GM19238 (cell line): ENCODE measurements around the gene CES4A.
"Not testable (repeated sequence)": the region's sequence is repeated elsewhere in the genome, so short reads cannot be mapped to it uniquely, and the experiment has no call there.

Experiments
- DNase-seq: peaks from one replicate; pipeline ENCODE4 v3.0.0; 2011; ENCODE audit warnings: low spot score; ENCODE audit not compliant: insufficient read length

CES4A gene

DNA sequence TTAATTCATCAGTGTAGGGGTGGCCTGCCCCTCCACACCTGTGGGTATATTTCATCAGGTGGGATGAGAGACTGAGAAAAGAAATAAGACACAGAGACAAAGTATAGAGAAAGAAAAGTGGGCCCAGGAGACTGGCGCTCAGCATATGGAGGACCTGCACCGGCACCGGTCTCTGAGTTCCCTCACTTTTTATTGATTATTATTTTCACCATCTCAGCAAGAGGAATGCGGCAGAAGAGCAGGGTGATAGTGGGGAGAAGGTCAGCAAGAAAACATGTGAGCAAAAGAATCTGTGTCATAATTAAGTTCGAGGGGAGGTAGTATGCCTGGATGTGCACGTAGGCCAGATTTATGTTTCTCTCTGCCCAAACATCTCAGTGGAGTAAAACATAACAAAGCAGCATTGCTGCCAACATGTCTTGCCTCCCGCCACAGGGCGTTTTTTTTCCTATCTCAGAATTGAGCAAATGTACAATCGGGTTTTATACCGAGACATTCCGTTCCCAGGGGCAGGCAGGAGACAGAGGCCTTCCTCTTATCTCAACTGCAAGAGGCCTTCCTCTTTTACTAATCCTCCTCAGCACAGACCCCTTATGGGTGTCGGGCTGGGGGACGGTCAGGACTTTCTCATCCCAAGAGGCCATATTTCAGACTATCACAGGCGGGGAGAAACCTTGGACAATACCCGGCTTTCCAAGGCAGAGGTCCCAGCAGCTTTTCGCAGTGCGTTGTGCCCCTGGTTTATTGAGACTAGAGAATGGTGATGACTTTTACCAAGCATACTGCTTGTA, 32.8 kb upstream of the CES4A start:
- not testable (repeated sequence) for DNase-seq

DNA sequence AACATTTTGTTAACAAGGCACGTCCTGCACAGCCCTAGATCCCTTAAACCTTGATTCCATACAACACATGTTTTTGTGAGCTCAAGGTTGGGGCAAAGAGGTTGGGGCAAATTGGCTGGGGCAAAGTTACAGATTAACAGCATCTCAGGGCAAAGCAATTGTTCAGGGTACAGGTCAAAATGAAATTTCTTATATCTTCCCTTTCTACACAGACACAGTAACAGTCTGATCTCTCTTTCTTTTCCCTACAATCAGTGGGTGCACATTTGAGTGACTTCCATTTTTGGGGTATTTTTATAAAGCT, 32.3 kb upstream of the CES4A start:
- DNase-seq, result not testable (repeated sequence)

DNA sequence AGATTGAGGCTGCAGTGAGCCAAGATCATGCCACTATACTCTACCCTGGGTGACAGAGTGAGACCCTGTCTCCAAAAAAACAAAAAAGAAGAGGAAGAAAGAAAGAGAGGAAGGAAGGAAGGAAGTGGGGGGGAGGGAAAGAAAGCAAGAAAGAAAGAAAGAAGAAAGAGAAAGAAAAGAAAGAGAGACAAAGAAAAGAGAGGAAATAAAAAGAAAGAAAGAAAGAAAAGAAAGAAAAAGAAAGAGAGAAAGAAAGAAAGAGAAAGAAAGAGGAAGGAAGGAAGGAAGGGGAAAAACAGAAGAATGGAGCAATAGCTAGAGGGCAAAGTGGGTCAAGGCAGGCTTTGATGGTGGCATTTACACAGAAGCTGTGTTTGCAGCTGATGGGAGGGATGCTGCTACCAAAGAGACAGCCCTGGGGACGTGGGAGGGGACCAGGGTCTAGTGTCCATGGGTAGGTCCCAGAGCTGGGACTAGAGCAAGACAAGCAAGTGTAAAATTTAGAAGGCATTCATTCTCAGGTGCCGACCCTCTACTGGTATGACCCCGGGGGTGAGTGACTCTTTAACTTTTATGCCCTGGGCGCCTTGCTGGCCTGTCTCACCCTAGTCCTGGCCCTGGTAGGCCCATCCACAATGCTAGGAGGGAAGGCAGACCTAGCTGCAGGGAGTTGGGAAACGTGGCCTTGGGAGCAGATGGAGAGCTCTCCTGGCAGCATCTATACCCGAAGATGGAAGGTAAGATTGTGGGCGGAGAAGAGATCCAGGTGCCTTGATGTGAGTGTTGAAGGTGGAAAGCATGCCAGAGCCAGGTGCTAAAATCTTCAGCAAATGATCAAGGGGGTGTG, 29.3 kb upstream of the CES4A start:
- no peak for DNase-seq

DNA sequence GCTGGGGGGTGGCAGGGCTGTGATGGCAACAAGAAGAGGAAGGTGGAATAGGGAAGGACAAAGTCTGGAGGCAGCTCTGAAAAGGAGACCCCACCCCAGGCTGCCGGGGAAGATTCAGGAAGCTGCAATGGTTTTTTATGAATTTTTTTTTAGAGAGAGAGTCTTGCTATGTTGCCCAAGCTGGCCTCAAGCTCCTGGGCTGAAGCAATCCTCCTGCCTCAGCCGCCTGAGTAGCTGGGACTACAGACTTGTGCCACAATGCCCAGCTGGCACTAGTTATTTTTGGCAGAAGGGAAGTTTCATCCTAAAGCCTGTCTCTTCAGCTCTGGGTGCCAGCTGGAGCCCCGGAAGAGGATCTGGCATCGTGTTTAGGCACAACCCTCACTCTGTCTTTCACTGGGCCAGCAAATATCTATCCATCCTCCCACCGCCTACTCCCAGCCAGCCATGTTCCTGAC, 28.7 kb upstream of the CES4A start:
- no peak for DNase-seq

DNA sequence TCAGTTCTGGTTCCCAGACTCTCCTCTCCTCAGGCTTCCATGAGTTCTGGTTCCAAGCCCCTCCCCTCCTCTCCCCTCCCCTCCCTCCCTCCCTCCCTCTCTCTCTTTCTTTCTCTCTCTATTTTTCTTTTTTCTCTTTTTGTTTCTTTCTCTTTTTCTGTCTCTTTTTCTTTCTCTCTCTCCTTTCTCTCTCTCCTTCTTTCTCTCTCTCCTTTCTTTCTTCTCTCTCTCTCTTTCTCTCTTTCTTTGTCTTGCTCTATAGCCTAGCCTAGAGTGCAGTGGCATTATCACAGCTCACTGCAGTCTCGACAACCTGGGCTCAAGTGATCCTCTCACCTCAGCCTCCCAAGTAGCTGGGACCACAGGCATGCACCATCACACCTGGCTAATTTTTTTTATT, 28.1 kb upstream of the CES4A start:
- DNase-seq, result no peak

DNA sequence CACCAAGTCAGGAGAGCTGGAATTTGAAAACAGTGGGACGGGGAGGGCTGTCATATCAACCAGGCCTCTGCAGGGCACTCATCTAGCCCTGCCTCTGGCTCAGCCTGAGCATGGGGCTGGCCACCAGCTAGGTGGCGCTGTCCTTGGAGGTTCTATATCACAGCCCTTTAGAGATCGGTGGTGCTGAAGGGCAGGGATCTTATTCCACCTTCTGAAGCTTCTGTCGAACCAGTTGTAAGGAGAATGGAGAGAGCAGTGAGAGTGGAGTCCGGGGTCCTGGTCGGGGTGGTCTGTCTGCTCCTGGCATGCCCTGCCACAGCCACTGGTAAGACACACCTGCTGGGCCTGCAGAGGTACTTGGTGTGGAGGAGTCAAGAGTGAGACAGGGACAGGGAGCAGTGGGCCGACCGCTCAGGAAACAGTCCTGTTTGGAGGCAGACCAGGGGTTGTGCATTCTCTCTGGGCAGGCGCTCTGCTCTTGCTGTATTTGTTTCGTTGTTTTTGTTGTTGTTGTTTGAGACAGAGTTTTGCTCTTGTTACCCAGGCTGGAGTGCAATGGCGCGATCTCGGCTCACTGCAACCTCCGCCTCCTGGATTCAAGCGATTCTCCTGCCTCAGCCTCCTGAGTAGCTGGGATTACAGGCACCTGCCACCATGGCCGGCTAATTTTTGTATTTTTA, 27.2 kb upstream of the CES4A start, which contains the start of gene CES3:
Gene CES3 (plus strand): TSS at position 202 of the 680 bp plus-strand sequence. CDS start 42 bp downstream, at position 244.
- DNase-seq, result peak; percentile 48

- DNase-seq, result no peak
Measured at GRCh38 chr16:66961914-66962313, 26.5 kb upstream of the CES4A start.

DNA sequence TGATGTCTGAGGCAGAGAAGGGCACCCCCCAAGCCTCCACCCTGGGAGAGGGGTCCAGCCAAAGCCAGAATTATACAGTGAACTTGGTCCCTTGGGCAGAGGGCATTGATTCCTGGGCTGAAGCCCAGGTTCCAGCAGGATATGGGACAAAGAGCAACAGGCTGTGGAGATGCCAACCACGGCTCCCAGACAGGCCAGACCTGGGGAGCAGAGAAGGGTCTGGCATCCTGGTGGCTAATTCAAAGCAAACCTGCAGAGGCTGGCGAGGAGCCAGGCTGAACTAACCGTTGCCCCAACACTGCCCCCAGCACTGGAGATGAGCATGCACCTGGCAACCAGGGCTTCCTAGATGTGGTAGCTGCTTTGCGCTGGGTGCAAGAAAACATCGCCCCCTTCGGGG, 24.3 kb upstream of the CES4A start:
- DNase-seq, result no peak

DNA sequence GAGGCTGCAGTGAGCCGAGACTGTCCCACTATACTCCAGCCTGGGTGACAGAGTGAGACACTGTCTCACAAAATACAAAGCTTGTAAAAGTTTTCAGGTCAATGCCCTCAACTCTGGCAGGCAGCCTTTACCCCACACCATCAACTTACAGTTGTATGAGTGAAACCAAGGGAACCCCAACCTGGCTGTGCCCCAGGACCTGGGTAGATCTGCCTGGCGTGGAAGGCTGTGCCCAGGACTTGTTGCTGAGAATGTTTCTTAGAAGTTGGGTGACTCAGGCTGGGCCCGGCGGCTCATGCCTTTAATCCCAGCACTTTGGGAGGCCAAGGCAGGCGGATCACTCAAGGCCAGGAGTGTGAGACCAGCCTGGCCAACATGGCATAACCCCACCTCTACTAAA, 19.5 kb upstream of the CES4A start:
- no peak for DNase-seq

DNA sequence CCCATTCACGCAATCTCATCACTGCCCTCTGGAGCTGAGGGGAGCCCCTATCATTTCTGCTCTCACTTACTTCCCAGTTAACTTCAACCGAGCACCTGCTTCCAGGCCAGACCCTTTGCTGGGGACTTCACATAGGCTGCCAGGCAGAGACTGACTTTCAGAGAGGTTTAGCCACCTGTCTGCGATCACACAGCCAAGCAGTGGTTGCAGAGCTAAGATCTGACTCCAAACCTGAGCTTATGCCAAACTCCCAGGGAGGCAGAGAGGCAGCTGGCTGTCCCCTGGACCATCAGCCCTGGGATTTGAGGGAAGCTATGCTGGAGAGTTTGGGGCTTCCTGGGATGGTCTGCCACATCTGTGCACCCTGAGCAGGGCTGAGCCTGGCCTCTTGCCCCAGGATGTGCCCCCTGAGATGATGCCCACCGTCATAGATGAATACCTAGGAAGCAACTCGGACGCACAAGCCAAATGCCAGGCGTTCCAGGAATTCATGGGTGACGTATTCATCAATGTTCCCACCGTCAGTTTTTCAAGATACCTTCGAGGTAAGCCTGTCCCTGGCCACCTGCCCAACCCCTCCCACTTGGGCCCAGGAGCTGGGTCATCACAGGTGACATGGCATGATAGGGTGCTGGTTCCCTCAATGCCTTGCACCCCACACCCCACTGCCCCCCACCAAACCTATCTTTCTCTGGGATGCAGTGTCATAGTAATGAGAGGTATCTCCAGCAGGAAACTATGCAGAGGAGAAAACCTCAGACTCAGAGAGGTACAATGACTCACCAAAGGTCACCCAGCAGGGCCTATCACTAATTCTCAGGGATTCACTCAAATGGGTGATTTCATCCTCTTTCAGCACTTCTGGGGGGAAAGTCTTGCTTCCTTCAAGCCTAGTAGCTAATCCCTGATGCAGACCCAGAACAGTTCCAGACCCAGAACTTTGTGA, 17.3 kb upstream of the CES4A start:
- DNase-seq, result no peak

DNA sequence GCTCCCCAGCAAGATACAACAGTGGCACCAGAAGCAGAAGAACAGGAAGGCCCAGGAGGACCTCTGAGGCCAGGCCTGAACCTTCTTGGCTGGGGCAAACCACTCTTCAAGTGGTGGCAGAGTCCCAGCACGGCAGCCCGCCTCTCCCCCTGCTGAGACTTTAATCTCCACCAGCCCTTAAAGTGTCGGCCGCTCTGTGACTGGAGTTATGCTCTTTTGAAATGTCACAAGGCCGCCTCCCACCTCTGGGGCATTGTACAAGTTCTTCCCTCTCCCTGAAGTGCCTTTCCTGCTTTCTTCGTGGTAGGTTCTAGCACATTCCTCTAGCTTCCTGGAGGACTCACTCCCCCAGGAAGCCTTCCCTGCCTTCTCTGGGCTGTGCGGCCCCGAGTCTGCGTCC, 15.4 kb upstream of the CES4A start:
- no peak for DNase-seq

- DNase-seq, result no peak
Measured at GRCh38 chr16:66973716-66974115, 14.7 kb upstream of the CES4A start.

GRCh38 chr16:66974156-66974931, 14.0 kb upstream of the CES4A start:
- DNase-seq, result not testable (repeated sequence)

GRCh38 chr16:66974932-66975246, 13.5 kb upstream of the CES4A start:
- DNase-seq, result not testable (repeated sequence)

GRCh38 chr16:66975302-66975893, 13.0 kb upstream of the CES4A start:
- DNase-seq, result no peak

GRCh38 chr16:66976746-66977145, 11.6 kb upstream of the CES4A start:
- no peak for DNase-seq

DNA sequence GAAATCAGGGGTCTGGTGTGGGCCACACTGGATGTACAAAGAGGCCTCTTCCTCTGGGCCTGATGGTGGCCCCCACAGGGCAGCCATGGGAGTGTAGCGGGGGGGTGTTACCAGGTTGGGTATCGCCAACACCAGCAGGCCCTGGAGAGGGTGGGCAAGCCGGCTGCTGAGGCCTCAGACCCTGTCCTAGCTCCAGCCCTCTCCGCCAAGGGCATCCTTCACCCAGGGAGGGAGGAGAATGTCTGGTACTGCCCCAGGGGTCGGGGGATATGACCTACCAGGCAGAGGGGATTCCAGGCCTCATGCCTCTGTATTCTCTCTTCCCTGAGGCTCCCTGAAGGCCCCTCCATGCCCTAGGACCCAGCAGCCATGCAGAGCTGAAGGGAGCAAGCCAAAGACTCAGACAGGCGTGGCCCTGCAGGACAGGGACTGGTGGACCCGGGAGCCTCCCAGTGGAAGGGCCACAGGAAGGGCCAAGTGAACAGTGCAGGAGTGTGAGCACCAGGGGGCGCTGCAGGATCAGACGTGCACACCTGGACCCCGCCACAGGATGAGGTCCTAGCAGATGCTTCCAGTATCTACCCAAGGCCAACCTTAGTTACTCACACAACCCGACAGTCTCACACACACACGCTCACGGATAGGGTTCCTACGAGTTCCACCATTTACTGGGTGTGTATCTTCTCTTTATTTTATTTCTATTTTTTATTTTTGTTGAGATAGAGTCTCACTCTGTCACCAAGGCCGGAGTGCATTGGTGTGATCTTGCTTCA, 10.9 kb upstream of the CES4A start:
- DNase-seq, result peak; percentile 87

- DNase-seq, result no peak
Measured at GRCh38 chr16:66979011-66979717, 9.2 kb upstream of the CES4A start.
